Limb (tissue), 2 donors: ENCODE data around the gene SPG7.

Source experiments
- DNase-seq, 2 donors: peaks; one replicate each; pipeline ENCODE4 v3.0.0-alpha.2; 2016; ENCODE audit errors: extremely low spot score in 2 of 2

Gene SPG7

DNA sequence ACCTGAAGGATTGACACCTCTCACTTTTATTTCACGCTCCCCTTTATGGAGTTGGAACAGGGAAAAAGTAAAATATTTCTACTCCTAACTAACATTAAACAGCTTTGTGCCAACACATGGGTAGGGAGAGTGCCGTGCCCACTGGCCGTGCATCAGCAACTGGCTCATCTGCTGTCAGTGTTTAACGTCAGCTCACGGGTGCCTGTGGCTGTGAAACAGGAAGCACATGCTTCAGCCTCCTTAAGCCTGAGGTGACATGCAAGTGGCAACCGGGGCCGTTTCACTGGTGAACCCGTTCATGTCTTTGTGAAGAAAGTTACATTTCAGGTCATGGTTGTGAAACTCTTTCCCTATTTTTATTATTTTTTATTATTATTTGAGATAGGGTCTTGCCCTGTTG lies 3.2 kb downstream of the SPG7 start:
- DNase-seq, result no peak

- DNase-seq, result no peak
These were observed 4.2 kb downstream of the SPG7 start for GRCh38 chr16:89512453-89512852.

DNA sequence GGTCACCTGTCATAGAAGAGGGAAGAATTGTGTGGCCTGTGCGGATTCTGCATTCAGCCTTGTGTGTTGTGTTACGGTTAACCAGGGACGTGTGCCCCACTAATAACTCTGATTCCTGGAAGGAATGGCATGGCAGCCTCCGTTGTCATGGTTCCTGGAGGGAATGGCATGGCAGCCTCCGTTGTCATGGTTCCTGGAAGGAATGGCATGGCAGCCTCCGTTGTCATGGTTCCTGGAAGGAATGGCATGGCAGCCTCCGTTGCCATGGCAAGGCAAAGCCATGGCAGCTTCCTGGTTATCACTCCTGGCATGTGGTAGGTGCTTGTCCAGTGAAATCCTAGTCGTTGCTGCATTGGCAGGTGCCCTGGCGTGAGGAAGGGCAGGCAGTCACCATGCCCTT lies 8.9 kb downstream of the SPG7 start:
- DNase-seq, result no peak

DNA sequence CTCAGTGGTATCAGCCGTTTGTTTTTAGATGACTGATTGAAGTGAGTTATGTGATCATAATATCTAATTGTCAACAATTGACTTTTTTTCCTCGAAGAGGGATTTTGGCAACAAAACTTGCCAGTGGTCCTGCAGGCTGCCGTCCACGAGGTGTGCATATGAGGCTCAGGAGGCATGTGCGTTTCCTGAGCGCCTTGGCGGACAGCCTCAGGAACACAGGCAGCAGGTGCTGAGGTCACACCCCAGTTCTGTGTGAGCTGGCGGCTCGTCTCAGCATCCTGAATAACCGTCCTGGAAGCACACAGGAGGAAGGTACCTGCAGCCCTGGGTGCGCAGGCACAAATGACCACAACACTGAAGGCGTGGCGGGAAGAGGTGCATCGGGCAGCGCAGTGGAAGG lies 11.7 kb downstream of the SPG7 start:
- DNase-seq, result no peak

- no peak for DNase-seq
These were observed 14.1 kb downstream of the SPG7 start for GRCh38 chr16:89522287-89522686.

GRCh38 chr16:89523680-89524344 lies 15.6 kb downstream of the SPG7 start:
- DNase-seq, result no peak

DNA sequence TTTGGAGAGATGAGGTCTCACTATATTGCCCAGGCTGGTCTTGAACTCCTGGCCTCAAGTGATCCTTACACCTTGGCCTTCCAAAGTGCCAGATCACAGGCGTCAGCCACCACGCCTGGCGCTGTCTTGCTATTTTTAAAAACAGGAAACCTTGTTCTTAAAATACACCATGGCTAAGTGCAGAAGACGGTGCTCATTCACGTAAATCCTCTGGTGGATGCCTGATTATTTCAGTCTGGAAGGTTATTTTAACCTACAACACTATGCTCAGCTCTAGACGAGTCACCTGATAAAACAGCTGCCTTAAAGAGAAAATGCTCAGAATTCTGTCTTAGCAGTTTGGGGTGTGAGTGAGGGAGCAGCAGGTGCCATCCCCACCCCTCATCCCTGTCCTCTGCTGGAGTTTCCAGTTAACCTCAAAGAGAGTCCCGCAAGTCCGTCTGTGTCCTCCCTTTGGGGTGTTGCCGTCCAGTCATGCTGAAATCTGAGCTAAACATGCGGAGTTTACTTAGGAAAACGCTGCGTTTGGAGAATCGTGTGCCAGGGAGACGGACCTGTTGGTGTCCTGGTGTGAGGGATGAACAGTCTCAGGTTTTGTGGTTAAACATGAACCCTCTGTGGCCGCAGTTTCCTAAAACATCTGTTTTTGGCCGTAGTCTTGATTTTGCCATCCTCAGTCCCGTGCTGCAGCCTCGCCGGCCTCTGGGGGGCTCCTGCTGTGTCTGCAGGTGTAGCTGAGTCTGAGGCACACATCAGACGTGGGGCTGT lies 17.1 kb downstream of the SPG7 start:
- no peak for DNase-seq

GRCh38 chr16:89529097-89529496 lies 20.9 kb downstream of the SPG7 start:
- no peak for DNase-seq

DNA sequence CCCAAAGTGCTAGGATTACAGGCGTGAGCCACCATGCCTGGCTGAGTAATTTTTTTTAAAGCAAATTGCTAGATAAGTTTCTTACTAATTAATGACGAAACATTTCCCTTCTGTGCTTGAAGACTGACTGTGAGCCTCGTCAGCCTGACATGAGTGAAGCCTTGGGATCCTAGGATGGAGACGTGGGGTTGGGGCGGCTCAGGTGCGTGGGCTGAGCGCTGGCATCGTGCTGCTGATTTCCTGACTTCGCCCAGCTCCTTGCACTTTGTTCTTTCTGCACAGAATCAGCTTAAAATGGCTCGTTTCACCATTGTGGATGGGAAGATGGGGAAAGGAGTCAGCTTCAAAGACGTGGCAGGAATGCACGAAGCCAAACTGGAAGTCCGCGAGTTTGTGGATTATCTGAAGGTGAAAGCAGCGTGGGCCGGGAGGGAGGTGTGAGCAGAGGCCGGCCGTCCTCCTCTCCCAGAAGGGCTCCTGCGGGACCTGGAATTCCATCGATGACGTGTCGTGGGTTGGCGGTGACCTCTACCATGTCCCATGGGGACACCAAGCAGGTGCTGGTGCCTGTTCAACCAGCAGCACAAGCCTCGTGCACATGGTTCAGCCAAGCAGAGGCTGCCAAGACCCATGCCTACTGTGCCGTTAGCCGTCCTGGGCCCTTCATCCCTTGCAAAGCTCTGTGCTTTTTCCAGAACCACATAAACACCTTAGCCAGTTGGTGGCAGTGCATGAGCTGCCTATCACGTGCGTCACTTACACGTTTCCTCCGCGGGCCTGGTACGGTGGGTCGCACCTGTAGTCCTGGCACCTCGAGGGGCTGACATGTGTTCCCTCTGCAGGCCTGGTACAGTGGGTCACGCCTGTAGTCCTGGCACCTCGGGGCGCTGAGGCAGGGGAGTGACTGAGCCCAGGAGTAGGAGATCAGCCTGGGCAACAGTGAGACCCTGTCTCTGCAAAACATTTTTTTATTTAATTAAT lies 22.5 kb downstream of the SPG7 start:
- DNase-seq, result no peak

- DNase-seq, result no peak
These were observed 23.8 kb downstream of the SPG7 start for GRCh38 chr16:89531821-89532526.

- DNase-seq, result no peak
These were observed 26.1 kb downstream of the SPG7 start for GRCh38 chr16:89534252-89534756.

- DNase-seq, result no peak
These were observed 28.2 kb downstream of the SPG7 start for GRCh38 chr16:89536371-89536770.

DNA sequence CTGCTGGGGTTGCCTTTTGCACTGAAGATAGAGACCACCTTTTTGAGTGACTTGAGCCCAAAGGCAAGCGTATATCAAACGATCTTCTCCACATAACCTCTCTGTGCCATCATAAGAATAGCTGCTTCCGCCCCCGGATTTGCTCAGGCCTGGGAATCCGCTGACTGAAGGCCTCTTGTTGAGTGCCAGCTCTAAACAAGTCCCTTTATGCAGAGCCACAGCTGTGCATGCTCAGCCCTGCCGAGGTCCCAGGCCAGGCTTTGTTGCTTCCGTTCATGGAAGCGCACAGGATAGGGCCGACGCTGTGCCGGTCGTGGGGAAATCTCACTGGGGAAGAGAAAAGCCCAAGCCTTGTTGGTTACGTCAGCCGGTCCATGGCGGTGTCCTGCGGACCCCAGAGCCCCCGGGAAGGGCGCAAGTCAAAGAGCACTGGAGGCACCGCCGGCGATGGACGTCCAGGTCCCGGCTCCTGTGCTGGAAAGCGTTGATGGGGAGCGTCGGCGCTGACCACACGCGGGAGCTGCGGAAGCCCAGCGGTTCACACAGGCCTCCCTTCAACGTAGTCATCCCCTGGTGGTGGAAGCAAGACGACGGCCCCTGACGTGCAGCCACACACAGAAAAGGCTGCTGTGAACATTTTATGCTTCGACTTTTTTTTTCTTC lies 28.8 kb downstream of the SPG7 start:
- no peak for DNase-seq

DNA sequence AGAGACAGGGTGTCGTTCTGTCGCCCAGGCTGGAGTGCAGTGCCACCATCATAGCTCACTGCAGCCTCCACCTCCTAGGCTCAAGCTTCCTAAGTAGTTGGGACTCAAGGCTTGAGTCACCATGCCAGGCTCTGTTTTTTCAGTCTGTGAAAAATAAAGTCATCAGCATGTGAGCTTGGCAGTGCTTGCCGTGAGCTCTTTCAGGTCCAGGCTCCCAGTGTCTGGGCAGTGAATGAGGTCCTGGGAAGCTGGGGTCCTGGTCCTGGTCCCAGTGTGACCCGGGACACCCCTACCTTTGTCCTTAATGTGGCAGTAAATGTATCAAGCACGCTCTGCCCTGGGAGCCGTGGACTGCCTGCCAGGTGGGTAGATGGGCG lies 29.3 kb downstream of the SPG7 start:
- no peak for DNase-seq

DNA sequence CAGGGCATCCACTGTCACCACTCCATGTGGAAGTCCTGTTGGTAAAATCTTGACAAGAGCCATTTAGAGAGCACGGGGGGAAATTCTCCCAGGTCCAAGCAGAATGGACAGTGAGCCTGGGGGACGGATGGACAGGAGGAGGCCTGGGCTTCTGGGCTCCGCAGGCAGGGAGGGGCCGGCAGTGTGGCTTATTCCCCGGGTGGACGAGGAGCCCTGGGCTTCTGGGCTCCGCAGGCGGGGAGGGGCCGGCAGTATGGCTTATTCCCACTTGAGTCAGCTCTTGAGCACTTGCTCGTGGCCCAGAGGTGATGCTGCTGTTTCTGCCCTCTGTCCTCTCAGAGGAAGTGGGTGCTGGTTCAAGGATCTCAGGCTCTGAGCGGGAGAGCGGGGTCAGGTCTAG lies 30.1 kb downstream of the SPG7 start:
- no peak for DNase-seq

- no peak for DNase-seq
These were observed 32.4 kb downstream of the SPG7 start for GRCh38 chr16:89540557-89540956.

GRCh38 chr16:89541792-89542191 lies 33.6 kb downstream of the SPG7 start:
- DNase-seq, result no peak

DNA sequence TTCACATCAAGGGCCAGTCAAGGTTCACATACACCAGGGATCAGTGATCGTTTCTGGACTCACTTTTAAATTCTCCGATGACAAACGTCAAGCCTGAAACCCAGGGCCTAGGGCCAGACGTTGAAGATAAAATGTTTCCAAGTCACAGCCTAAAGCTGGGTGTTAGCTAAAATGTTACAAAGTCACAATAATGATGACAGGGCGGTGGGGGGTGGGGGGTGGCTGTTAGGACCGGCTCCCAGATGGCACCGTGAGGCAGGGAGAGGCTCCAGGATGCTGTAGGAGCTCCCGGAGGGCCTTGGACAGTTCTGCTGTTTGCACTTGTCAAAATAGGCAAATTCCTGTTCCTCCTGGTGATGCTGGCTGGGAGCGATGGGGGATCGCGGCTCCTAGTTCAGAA lies 35.9 kb downstream of the SPG7 start:
- DNase-seq, result no peak

DNA sequence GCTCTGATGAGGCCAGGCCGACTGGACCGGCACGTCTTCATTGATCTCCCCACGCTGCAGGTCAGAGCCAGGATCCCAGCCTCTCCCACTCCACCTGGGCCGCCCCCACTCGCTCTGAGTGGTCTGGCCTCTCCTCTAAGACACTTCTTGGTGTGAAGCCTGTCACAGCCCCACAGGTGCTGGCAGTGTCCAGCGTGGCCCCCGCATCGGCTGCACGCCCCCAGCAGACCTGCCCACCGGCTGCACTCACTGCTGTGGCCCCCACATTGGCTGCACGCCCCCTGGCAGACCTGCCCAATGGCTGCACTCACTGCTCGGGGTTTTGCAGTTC lies 36.5 kb downstream of the SPG7 start:
- no peak for DNase-seq

DNA sequence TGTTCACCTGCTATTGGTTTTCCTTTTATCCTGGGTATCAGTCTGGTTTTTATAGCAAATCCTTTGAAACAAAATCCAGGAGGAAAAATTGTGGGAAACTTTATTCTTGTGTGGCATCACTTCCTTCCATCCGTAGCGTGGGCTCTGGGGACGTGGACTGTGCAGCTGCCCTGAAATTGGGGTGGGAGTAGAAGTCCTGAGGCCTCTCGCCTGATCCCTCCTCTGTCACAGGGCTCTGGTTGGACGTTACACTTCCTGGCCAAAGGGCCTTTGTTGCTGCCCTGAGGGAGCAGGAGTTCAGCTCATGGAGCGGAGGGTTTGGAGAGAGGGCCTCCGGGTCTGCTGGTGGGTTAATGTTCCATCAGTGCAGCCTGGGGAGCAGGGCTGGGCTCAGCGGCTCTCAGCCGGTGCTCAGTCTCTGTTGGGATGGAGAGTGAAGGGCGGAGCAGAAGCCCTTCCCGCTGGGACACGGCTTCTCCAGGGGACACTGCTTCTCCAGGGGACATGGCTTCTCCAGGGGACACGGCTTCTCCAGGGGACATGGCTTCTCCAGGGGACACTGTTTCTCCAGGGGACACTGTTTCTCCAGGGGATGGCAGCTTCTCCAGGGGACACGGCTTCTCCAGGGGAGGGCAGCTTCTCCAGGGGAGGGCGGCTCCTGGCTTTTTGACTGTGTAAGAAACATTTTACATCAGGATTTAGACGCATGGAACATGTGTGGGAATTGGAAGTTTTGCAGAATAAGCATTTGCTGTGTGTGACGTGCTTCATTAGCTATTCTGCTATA lies 37.0 kb downstream of the SPG7 start:
- no peak for DNase-seq
